T-cell (primary cell): ENCODE data around the gene TRIM49C. TPM values are rescaled to one million over a fixed set of nuclear protein-coding genes. Genes with fewer than 3 reads are reported as not detected.
"Not testable (repeated sequence)": the region's sequence is repeated elsewhere in the genome, so short reads cannot be mapped to it uniquely, and the experiment has no call there.

Experiments used
- ATAC-seq, 4 experiments: fragments of 200-7000 bp in 3 of 4; fragments of 150-1000 bp in 1 of 4; cut with Tn5 transposase; replicated peaks in 1 of 4; 1 replicate in 3 of 4; 2 replicates in 1 of 4; pipeline ENCODE4 v1.10.0; 2021; ENCODE audit warnings: moderate library complexity in 3 of 4, mild to moderate bottlenecking in 2 of 4, moderate number of reproducible peaks in 1 of 4
- CTCF ChIA-PET, 2 donors: fragments of 300-600 bp; sonication (Branson Sonifier 250); formaldehyde crosslinking; loops; one replicate each; lab custom pipeline; 2022; ENCODE audit warnings: antibody characterized with exemption in 2 of 2; lab: Charles Lee
- POLR2A ChIA-PET, 2 donors: fragments of 300-600 bp; sonication (Branson Sonifier 250); formaldehyde crosslinking; loops; one replicate each; lab custom pipeline; 2022; ENCODE audit warnings: antibody characterized with exemption in 2 of 2; lab: Charles Lee
- DNase-seq, 35 experiments: peaks; one replicate each; pipeline versions ENCODE4 v3.0.0 to v3.0.0-alpha.2; 2013 to 2023
- H3K27ac ChIP-seq: one replicate; pipeline ENCODE4 v1.5.1; 2013; ENCODE audit warnings: low read length
- H3K27me3 ChIP-seq, 2 experiments: replicated peaks in 1 of 2; 1 replicate in 1 of 2; 2 replicates in 1 of 2; pipeline versions ENCODE4 v1.6.1 to v1.7.0; 2013; ENCODE audit warnings: low read length in 1 of 2, mixed read lengths in 1 of 2; ENCODE audit not compliant: control insufficient read depth in 2 of 2, insufficient read depth in 2 of 2; ENCODE audit errors: extremely low read depth in 1 of 2
- H3K36me3 ChIP-seq, 2 donors: 1 replicate in 1 of 2; 2 replicates in 1 of 2; pipeline versions ENCODE4 v1.6.1 to v1.7.0; 2013; ENCODE audit warnings: low read length in 1 of 2; ENCODE audit not compliant: control insufficient read depth in 2 of 2, insufficient read depth in 1 of 2; ENCODE audit errors: extremely low read depth in 1 of 2
- H3K4me1 ChIP-seq, 2 experiments: 1 replicate in 1 of 2; 2 replicates in 1 of 2; pipeline versions ENCODE4 v1.6.1 to v1.7.0; 2013; ENCODE audit warnings: low read length in 2 of 2, mixed read lengths in 1 of 2; ENCODE audit not compliant: insufficient read depth in 2 of 2, control insufficient read depth in 1 of 2; ENCODE audit errors: extremely low read depth in 1 of 2
- H3K4me3 ChIP-seq, 2 donors: 1 replicate in 1 of 2; 2 replicates in 1 of 2; pipeline versions ENCODE4 v1.5.1 to v1.7.0; 2013; ENCODE audit warnings: mild to moderate bottlenecking in 2 of 2, low read length in 1 of 2, moderate library complexity in 1 of 2; ENCODE audit not compliant: control insufficient read depth in 1 of 2; ENCODE audit errors: extremely low read depth in 1 of 2
- H3K9me3 ChIP-seq: 2 replicates; pipeline ENCODE4 v1.7.0; 2013
- H3K27ac Mint-ChIP-seq, 2 donors: one replicate each; pipeline ENCODE4 v1.8.0; 2020 to 2021; ENCODE audit warnings: mild to moderate bottlenecking in 2 of 2, mixed read lengths in 2 of 2
- H3K27me3 Mint-ChIP-seq, 2 donors: one replicate each; pipeline ENCODE4 v1.8.0; 2021 to 2022; ENCODE audit warnings: mixed read lengths in 2 of 2
- H3K36me3 Mint-ChIP-seq: one replicate; pipeline ENCODE4 v1.8.0; 2021; ENCODE audit warnings: mixed read lengths
- H3K4me1 Mint-ChIP-seq, 3 donors: one replicate each; pipeline ENCODE4 v1.8.0; 2020 to 2022; ENCODE audit warnings: mixed read lengths in 3 of 3, mild to moderate bottlenecking in 1 of 3
- H3K4me3 Mint-ChIP-seq, 3 donors: one replicate each; pipeline ENCODE4 v1.8.0; 2020 to 2022; ENCODE audit warnings: mild to moderate bottlenecking in 3 of 3, mixed read lengths in 3 of 3, moderate library complexity in 3 of 3
- H3K9me3 Mint-ChIP-seq, 3 donors: one replicate each; pipeline ENCODE4 v1.8.0; 2020 to 2022; ENCODE audit warnings: mixed read lengths in 3 of 3
- WGBS: methylation state at CpG from one replicate; pipeline ENCODE4 v1.1.5; 2013; ENCODE audit warnings: missing lambda C conversion rate; ENCODE audit not compliant: insufficient coverage; 5-methylcytosine and 5-hydroxymethylcytosine counted together
- total RNA-seq, 35 experiments: library from RNA in 6 of 35; stranded (reverse) in 6 of 35; fragments of 120-200 nt in 1 of 35; gene quantifications; one replicate each; pipeline versions ENCODE4 v1.2.1 to v1.2.4 and lab custom pipeline; 2013 to 2026

The TRIM49C gene
- total RNA-seq, 5 donors from 2014 or later (not counting 1 experiment from before 2014, with no cell fraction given): not detected

DNA sequence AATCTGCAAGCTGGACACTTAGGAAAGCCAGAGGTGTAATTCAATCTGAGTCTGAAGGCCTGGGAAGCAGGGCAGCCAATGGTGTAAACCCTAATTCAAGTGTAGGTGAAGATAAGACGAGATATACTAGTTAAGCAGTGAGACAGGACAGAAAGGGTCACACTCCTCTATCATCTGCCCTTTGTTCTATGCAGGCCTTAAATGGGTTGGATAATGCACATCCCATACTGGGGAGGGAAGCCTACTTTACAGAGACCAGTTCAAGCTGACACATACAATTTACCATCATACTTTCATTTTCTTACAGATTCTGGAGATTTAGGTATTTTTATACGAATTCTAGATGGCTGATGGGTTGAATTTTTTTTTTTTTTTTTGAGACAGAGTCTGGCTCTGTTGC lies 57.8 kb downstream of the TRIM49C start:
- H3K9me3 ChIP-seq, H3K27ac Mint-ChIP-seq, H3K27ac ChIP-seq, H3K4me3 ChIP-seq, H3K4me1 Mint-ChIP-seq, POLR2A ChIA-PET, CTCF ChIA-PET, H3K27me3 Mint-ChIP-seq, H3K36me3 ChIP-seq, H3K4me1 ChIP-seq, H3K4me3 Mint-ChIP-seq, ATAC-seq, H3K9me3 Mint-ChIP-seq, H3K27me3 ChIP-seq, H3K36me3 Mint-ChIP-seq, DNase-seq: not testable (repeated sequence)
- WGBS: no CpG with 5 or more reads among the region's 2 CpGs

Other genes with a start within 250 kb of the TRIM49C start
- not detected for gene TRIM49, start 222.5 kb upstream of the TRIM49C start, total RNA-seq
- gene TRIM64B, start 152.6 kb upstream of the TRIM49C start, total RNA-seq: not detected
- gene TRIM49D1, start 108.9 kb upstream of the TRIM49C start, total RNA-seq: not detected
- gene TRIM49D2, start 107.0 kb upstream of the TRIM49C start, total RNA-seq: not detected
- gene TRIM64, start 65.1 kb upstream of the TRIM49C start, total RNA-seq: not detected
- gene UBTFL1, start 54.8 kb downstream of the TRIM49C start, total RNA-seq: not detected
- not detected for gene NAALAD2, start 103.6 kb downstream of the TRIM49C start, total RNA-seq
- gene CHORDC1, start 191.9 kb downstream of the TRIM49C start, total RNA-seq: 10 to 100 TPM; 59.9 to 81.0 (median 64.9) TPM